ENCODE data around the gene OR5M11.
"Not testable (repeated sequence)": the region's sequence is repeated elsewhere in the genome, so short reads cannot be mapped to it uniquely, and the experiment has no call there.

OR5M11 gene

DNA sequence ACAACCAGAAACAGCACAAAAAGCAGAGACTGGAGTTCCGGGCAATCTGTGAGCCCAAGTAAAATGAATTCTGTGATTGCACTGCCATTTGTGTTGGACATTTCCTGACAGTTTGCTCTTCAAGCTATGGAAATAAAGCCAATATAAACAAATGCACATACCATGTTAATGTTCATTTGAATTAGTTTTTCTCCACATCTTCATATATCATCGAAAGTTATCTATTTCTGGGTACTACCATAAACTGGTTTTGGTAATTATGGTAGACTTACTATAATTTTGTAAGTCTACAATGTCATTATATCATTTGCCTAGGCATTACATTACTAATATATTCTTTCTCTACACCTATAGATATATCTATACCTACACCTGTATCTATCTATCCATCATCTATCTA lies at the start of gene OR5M11:
TSS of gene OR5M11 (minus strand) at position 101 of the 400 bp plus-strand sequence. CDS start at position 101, 0 bp downstream.
- H3K4me3 Mint-ChIP-seq, result no peak within 1 kb of the TSS
- CTCF ChIA-PET, result no interaction called here
- H3K36me3 Mint-ChIP-seq, result no peaks in the 10 kb centered on the region
- no peak within 1 kb of the TSS for H3K27ac Mint-ChIP-seq
- H3K4me1 Mint-ChIP-seq, result no peaks in the 10 kb centered on the region
- no peaks in the 10 kb centered on the region for H3K27me3 Mint-ChIP-seq
- DNase-seq, result no peak
- H3K9me3 Mint-ChIP-seq, result peaks cover 23% of the 10 kb centered on the region

DNA sequence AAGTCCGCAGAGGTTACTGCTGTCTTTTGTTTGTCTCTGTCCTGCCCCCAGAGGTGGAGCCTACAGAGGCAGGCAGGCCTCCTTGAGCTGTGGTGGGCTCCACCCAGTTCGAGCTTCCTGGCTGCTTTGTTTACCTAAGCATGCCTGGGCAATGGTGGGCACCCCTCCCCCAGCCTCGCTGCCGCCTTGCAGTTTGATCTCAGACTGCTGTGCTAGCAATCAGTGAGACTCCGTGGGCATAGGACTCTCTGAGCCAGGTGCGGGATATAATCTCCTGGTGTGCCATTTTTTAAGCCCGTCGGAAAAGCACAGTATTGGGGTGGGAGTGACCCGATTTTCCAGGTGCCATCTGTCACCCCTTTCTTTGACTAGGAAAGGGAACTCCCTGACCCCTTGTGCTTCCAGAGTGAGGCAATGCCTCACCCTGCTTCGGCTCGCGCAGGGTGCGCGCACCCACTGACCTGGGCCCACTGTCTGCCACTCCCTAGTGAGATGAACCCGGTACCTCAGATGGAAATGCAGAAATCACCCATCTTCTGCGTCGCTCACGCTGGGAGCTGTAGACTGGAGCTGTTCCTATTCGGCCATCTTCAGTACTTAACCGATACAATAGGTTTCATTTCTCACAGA lies 49.1 kb upstream of the OR5M11 start:
- H3K27me3 Mint-ChIP-seq, CTCF ChIA-PET, DNase-seq, H3K27ac Mint-ChIP-seq, H3K4me1 Mint-ChIP-seq, H3K36me3 Mint-ChIP-seq, H3K4me3 Mint-ChIP-seq: not testable (repeated sequence)
- H3K9me3 Mint-ChIP-seq, result peaks cover 13% of the 10 kb centered on the region

DNA sequence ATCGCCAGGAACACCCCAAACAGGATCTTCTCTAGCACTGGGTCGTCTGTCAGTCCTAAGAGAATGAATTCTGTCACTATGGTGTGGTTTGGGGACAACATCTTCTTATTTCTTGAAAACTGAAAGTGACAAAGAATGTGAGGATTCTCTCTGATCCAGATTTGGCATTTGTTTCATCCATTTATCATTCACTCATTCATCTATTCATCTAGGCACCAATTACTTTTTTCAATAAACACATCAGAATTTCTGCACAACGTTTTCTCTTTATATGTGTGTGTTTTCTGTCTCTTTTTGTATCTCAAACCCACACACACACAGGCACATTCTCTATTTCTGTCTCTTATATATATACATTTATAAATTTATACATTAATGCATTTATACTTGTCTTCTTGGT lies 34.6 kb upstream of the OR5M11 start, which contains the start of gene OR5M10:
TSS of gene OR5M10 (minus strand) at position 101 of the 400 bp plus-strand sequence. CDS start at position 101, 0 bp downstream.
- no peak within 1 kb of the TSS for H3K27ac Mint-ChIP-seq
- no peak within 1 kb of the TSS for H3K4me3 Mint-ChIP-seq
- H3K27me3 Mint-ChIP-seq, result no peaks in the 10 kb centered on the region
- no peaks in the 10 kb centered on the region for H3K4me1 Mint-ChIP-seq
- DNase-seq, result no peak
- CTCF ChIA-PET, result no interaction called here
- H3K36me3 Mint-ChIP-seq, result no peaks in the 10 kb centered on the region
- H3K9me3 Mint-ChIP-seq, result peaks cover 1% of the 10 kb centered on the region

DNA sequence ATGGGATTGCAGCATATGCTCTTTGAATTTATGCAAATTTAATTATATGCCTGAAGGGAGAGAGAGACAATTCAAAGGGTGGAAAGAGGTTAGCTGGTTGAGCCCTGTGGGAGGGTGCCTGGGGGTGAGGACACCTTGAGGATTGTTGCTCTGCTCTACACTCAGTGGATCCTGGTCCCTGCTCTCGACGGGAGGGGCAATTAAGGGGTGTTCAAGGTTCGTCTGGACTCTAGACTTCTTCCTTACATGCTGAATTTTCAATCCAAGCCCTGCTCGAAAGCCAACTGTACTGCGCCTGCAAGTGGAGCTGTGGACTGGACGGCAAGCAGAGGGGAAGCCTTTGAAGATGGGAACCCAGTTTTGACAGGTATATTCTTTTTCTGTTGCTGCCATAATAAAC lies 15.5 kb upstream of the OR5M11 start:
- H3K9me3 Mint-ChIP-seq, result peaks cover 30% of the 10 kb centered on the region
- no peak overlapping the region for H3K4me3 Mint-ChIP-seq
- no peak overlapping the region for H3K27ac Mint-ChIP-seq
- no peaks in the 10 kb centered on the region for H3K27me3 Mint-ChIP-seq
- CTCF ChIA-PET, result no interaction called here
- no peaks in the 10 kb centered on the region for H3K4me1 Mint-ChIP-seq
- no peaks in the 10 kb centered on the region for H3K36me3 Mint-ChIP-seq
- no peak for DNase-seq

DNA sequence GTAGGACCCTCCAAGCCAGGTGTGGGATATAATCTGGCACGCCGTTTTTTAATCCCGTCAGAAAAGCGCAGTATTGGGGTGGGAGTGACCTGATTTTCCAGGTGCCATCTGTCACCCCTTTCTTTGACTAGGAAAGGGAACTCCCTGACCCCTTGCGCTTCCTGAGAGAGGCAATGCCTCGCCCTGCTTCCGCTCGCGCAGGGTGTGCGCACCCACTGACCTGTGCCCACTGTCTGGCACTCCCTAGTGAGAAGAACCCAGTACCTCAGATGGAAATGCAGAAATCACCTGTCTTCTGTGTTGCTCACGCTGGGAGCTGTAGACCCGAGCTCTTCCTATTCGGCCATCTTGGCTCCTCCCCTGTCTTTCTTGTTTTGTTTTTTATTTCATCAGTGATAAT lies 11.6 kb upstream of the OR5M11 start:
- CTCF ChIA-PET, DNase-seq, H3K36me3 Mint-ChIP-seq, H3K27ac Mint-ChIP-seq, H3K4me1 Mint-ChIP-seq, H3K4me3 Mint-ChIP-seq, H3K27me3 Mint-ChIP-seq: not testable (repeated sequence)
- peaks cover 21% of the 10 kb centered on the region for H3K9me3 Mint-ChIP-seq

DNA sequence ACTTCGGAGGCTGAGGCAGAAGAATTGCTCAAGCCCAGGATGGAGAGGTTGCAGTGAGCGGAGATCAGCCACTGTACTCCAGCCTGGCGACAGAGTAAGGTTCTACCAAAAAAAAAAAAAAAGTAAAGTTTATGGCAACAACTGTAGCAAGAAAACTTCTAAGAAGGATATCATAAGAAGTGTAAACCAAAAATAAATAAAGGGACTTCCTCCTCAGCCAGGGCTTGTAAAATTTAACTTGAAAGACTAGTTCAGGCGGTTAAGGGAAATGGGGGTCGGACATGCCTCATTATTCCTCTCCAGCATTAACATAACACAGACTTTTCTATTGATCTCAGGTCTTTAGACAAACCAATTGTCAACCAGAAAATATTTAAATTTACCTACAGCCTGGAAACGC lies 2.5 kb upstream of the OR5M11 start:
- CTCF ChIA-PET, result no interaction called here
- H3K4me1 Mint-ChIP-seq, result no peaks in the 10 kb centered on the region
- no peak overlapping the region for H3K27ac Mint-ChIP-seq
- no peaks in the 10 kb centered on the region for H3K27me3 Mint-ChIP-seq
- H3K9me3 Mint-ChIP-seq, result peaks cover 19% of the 10 kb centered on the region
- no peak overlapping the region for H3K4me3 Mint-ChIP-seq
- H3K36me3 Mint-ChIP-seq, result no peaks in the 10 kb centered on the region
- DNase-seq, result no peak

DNA sequence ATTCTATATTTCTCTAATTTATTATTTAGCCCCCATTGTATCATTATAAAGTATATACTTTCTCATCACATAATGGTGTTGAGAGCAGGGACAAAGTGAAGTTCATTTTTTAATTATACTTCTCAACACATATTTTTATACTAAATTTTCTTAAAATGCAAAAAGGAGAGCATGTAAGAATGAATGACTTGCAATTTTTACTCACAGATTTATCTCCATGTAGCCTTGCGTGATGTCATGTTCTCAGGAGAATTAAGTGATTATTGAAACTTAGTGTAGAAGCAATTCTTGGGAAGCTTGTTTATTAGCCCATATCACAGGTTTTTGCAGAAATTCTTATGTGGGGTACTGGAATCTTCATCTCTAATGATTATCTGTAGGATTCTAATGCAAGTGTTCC lies 682 bp upstream of the OR5M11 start:
- CTCF ChIA-PET, result no interaction called here
- Mint-ChIP-seq H3K4me1 (no peaks in the 10 kb centered on the region), H3K27ac (no peak overlapping the region), H3K27me3 (no peaks in the 10 kb centered on the region), H3K4me3 (no peak overlapping the region), H3K36me3 (no peaks in the 10 kb centered on the region), H3K9me3 (peaks cover 23% of the 10 kb centered on the region)
- no peak for DNase-seq

DNA sequence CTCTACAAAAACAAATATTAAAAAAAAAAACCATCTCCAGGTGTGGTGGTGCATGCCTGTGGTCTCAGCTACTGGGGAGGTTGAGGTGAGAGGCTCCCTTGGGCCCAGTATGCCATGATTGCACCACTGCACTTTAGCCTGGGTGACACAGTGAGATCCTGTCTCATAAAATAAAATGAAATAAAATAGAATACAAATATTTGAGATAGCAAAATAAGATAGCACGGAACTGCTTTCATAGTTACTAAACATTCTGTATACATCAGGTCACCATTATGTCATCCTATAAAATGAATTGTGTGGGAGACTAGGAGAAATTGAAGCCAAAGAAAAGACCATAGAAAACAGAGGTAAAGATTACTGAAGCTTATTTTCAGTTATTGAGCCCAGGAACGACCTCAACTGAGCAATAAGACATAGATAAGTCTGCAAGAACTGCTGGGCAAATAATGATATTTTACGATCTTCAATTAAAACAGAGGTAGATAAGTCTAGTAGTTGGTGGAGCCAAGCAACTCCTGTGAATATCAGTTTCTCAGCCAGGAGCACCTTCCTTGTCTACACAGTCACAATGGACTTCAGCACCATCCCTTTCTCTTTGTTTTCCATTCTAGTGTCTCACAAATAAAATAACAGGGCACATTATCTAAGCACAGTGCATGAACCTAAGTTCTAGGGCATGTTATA lies 9.9 kb downstream of the OR5M11 start:
- H3K27me3 Mint-ChIP-seq, result no peaks in the 10 kb centered on the region

DNA sequence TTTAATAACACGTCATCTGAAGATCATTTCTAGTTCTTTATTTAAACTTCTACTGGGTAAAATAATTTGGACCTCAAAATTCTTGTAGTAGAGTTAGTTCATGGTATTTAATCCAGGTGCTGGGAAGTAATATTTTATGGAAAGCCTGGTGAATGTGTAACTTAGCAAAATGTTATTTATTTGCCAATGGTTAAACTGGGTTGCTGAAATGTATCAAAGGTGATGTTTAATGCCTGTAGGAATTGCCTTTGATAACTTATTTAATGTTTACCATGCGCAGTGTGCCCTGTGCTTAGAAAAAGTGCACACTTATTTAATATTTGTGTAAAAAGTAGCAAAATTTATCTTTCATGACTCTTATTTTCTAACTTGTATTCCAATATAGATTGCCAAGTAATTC lies 11.2 kb downstream of the OR5M11 start:
- CTCF ChIA-PET, result no interaction called here
- no peaks in the 10 kb centered on the region for H3K27me3 Mint-ChIP-seq
- no peaks in the 10 kb centered on the region for H3K4me1 Mint-ChIP-seq
- DNase-seq, result no peak
- H3K9me3 Mint-ChIP-seq, result peaks cover 4% of the 10 kb centered on the region
- H3K27ac Mint-ChIP-seq, result no peak overlapping the region
- H3K36me3 Mint-ChIP-seq, result no peaks in the 10 kb centered on the region
- H3K4me3 Mint-ChIP-seq, result no peak overlapping the region

More for the DNA sequence above, 9.9 kb downstream of the OR5M11 start:
- no peaks in the 10 kb centered on the region for H3K36me3 Mint-ChIP-seq
- no peak for DNase-seq
- H3K4me3 Mint-ChIP-seq, result no peak overlapping the region
- no peak overlapping the region for H3K27ac Mint-ChIP-seq
- peaks cover 2% of the 10 kb centered on the region for H3K9me3 Mint-ChIP-seq
- CTCF ChIA-PET, result no interaction called here
- no peaks in the 10 kb centered on the region for H3K4me1 Mint-ChIP-seq

DNA sequence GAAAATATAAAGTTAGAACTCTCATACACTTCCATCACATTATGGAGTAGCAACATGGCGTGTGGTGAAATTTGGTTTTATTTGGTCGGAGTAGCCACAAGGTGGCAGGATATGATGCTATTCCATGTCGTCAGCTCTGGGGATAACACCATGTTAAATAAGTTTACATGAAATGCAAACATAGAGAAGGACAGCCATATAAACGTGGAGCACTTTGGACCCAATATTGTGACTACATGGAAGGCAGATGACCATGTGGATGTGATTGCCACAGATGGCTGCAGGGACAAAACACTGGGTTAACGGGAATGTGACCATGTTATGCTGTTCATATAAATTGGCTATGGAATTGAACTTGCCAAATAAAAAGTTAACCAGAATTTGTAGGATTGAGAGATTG lies 21.0 kb downstream of the OR5M11 start:
- CTCF ChIA-PET, result no interaction called here
- no peak for DNase-seq
- H3K36me3 Mint-ChIP-seq, result no peaks in the 10 kb centered on the region
- no peaks in the 10 kb centered on the region for H3K4me1 Mint-ChIP-seq
- H3K4me3 Mint-ChIP-seq, result no peak overlapping the region
- peaks cover 18% of the 10 kb centered on the region for H3K9me3 Mint-ChIP-seq
- no peak overlapping the region for H3K27ac Mint-ChIP-seq
- no peaks in the 10 kb centered on the region for H3K27me3 Mint-ChIP-seq

DNA sequence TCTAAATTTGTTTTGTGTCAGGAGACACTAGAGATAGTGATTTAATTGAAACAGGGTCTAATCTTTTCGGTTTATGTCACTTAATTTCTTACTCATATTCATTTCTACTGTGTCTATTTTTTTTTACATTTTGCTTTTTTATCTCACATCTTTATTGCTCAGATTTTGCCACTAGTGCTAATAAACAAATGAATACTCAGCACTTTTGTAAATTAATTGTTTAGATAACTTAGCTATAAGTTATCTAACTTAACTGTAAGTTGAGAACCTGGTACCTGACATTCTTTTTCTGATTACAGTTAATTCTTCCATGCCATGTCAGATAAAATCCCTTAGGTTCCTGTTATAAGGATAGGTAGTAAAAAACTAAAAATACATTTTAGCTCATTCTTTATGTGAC lies 29.8 kb downstream of the OR5M11 start:
- CTCF ChIA-PET, result no interaction called here
- Mint-ChIP-seq H3K27ac (no peak overlapping the region), H3K27me3 (no peaks in the 10 kb centered on the region), H3K4me1 (no peaks in the 10 kb centered on the region), H3K9me3 (peaks cover 10% of the 10 kb centered on the region), H3K36me3 (no peaks in the 10 kb centered on the region), H3K4me3 (no peak overlapping the region)
- no peak for DNase-seq

DNA sequence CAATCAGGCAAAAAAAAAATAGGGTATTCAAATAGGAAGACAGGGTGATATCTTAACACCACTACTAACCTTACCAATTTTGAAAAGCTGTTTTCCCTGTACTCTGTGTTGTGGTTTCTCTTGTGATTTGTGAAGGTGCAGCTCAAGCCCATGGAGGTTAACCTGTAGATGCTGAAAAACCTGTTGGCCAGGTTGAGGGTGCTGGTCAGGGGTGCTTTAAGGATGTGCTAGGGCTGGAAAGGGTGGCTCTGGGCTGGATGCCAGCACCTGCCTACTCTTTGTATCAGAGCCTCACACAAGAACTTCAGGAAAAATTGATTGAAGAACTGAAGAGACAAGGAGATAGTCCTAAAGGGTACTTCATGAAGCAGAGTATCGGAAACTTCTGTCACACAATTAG lies 33.6 kb downstream of the OR5M11 start:
- CTCF ChIA-PET, result no interaction called here
- H3K36me3 Mint-ChIP-seq, result no peaks in the 10 kb centered on the region
- DNase-seq, result no peak
- no peak overlapping the region for H3K4me3 Mint-ChIP-seq
- H3K27ac Mint-ChIP-seq, result no peak overlapping the region
- no peaks in the 10 kb centered on the region for H3K4me1 Mint-ChIP-seq
- H3K9me3 Mint-ChIP-seq, result peaks cover 6% of the 10 kb centered on the region
- H3K27me3 Mint-ChIP-seq, result no peaks in the 10 kb centered on the region

DNA sequence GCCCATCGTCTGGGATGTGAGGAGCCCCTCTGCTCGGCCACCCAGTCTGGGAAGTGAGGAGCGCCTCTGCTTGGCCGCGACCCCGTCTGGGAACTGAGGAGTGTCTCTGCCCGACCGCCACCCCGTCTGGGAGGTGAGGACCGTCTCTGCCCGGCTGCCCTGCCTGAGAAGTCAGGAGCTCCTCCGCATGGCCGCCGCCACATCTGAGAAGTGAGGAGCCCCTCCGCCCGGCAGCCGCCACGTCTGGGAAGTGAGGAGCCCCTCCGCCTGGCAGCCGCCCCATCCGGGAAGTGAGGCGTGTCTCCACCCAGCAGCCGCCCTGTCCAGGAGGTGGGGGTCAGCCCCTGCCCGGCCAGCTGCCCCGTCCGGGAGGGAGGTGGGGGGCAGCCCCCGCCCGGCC lies 46.0 kb downstream of the OR5M11 start:
- Mint-ChIP-seq H3K9me3 (peaks cover 15% of the 10 kb centered on the region), H3K27me3 (no peaks in the 10 kb centered on the region), H3K36me3 (no peaks in the 10 kb centered on the region), H3K27ac (no peak overlapping the region), H3K4me1 (no peaks in the 10 kb centered on the region), H3K4me3 (no peak overlapping the region)
- DNase-seq, result no peak
- CTCF ChIA-PET, result no interaction called here

DNA sequence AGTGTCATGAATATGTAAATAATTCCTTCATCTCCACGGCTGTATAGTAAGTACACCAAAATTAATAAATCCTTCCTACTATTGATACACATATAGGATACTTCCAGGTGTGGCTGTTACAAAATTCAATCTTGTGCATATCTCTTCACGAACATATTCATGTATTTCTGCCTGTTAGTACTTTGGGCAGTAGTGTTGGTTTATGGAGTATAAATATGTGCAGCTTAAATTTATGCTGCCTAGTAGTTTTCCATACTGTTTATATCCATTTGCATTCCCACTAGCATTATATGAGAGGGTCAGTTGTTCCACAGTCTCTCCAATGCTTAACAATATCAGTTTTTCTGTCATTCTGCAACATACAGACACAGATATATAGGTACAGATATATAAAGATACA lies 47.9 kb downstream of the OR5M11 start:
- no peak for DNase-seq
- CTCF ChIA-PET, result no interaction called here
- Mint-ChIP-seq H3K4me3 (no peak overlapping the region), H3K36me3 (no peaks in the 10 kb centered on the region), H3K9me3 (peaks cover 20% of the 10 kb centered on the region), H3K4me1 (no peaks in the 10 kb centered on the region), H3K27me3 (no peaks in the 10 kb centered on the region), H3K27ac (no peak overlapping the region)

Measured in activated naive CD4-positive, alpha-beta T cell treated with anti-CD3 and anti-CD28 coated beads, Interleukin-2, amount 10 ng/mL, durations not matched to agents 7 days and 5 days (primary cell).